Central memory CD8-positive, alpha-beta T cell (primary cell): ENCODE measurements around the gene PTCRA.
A peak's percentile ranks its signal among the peaks of the same experiment; 100 is the strongest.
"Not testable (repeated sequence)": the region's sequence is repeated elsewhere in the genome, so short reads cannot be mapped to it uniquely, and the experiment has no call there.

Experiments used
- ATAC-seq: fragments of 150-1000 bp; cut with Tn5 transposase; replicated peaks from 2 replicates; pipeline ENCODE4 v1.10.0; 2022; ENCODE audit warnings: mild to moderate bottlenecking, moderate FRiP score, moderate number of reproducible peaks; ENCODE audit not compliant: poor library complexity, severe bottlenecking; ENCODE audit errors: extremely low read depth
- DNase-seq, 2 donors: peaks; one replicate each; pipeline ENCODE4 v3.0.0; 2021; ENCODE audit warnings: low spot score in 2 of 2
- H3K27ac Mint-ChIP-seq: one replicate; pipeline ENCODE4 v1.8.0; 2022; ENCODE audit warnings: low read depth, mild to moderate bottlenecking, moderate library complexity, mixed read lengths
- H3K27me3 Mint-ChIP-seq: one replicate; pipeline ENCODE4 v1.8.0; 2022; ENCODE audit warnings: mixed read lengths
- H3K36me3 Mint-ChIP-seq: one replicate; pipeline ENCODE4 v1.8.0; 2022; ENCODE audit warnings: mild to moderate bottlenecking, moderate library complexity, mixed read lengths; ENCODE audit not compliant: insufficient read depth
- H3K4me1 Mint-ChIP-seq: one replicate; pipeline ENCODE4 v1.8.0; 2022; ENCODE audit warnings: mixed read lengths
- H3K4me3 Mint-ChIP-seq: one replicate; pipeline ENCODE4 v1.8.0; 2022; ENCODE audit warnings: mild to moderate bottlenecking, moderate library complexity, mixed read lengths
- H3K9me3 Mint-ChIP-seq: one replicate; pipeline ENCODE4 v1.8.0; 2022; ENCODE audit warnings: mixed read lengths

Gene PTCRA

GRCh38 chr6:42937548-42938427 lies 21.9 kb downstream of the PTCRA start:
- ATAC-seq (no peak), DNase-seq (no peak)
- Mint-ChIP-seq H3K36me3 (peaks cover 55% of the 10 kb centered on the region), H3K4me3 (peak overlapping the region; percentile 41), H3K27me3 (no peaks in the 10 kb centered on the region), H3K27ac (peak overlapping the region; percentile 10), H3K9me3 (no peaks in the 10 kb centered on the region), H3K4me1 (peaks cover 37% of the 10 kb centered on the region)

GRCh38 chr6:42938428-42938796 lies 22.6 kb downstream of the PTCRA start:
- Mint-ChIP-seq H3K4me1 (peaks cover 31% of the 10 kb centered on the region), H3K36me3 (peaks cover 55% of the 10 kb centered on the region), H3K27me3 (no peaks in the 10 kb centered on the region), H3K4me3 (peak overlapping the region; percentile 41), H3K9me3 (no peaks in the 10 kb centered on the region), H3K27ac (peak overlapping the region; percentile 53)
- no peak for DNase-seq
- ATAC-seq, result no peak

DNA sequence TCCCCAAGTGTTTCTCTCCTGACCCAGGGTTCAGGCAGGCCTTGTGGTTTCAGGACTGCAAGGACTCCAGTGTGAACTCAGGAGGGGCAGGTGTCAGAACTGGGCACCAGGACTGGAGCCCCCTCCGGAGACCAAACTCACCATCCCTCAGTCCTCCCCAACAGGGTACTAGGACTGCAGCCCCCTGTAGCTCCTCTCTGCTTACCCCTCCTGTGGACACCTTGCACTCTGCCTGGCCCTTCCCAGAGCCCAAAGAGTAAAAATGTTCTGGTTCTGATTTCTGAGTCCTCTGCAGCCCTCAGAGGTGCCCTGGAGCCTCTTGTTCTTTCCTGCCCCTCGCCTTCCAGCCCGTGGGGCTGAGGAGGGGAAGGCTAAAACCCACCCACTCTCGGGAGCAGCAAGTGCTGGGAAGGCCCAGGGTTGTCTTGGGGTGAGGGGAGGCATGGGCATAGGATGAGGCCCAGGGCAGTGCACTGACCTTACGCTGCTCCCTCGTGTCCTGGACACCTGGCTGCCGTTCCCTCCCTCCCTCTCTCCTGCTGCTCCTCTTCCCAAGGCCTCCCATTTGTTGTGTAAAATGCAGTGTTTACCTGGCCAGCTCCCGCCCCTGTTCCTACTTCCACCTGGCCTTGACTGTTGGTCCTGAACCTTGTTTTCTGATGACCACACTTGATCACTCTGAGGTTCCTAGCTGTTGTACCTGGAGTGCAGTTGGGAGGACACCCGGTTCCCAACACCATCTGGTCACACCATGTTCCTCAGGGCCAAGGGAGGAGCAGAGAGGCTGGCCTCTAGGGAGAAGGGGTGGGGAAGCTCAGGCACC lies 23.3 kb downstream of the PTCRA start:
- H3K4me1 Mint-ChIP-seq, result peaks cover 23% of the 10 kb centered on the region
- H3K4me3 Mint-ChIP-seq, result peak overlapping the region; percentile 29
- no peaks in the 10 kb centered on the region for H3K27me3 Mint-ChIP-seq
- ATAC-seq (no peak), DNase-seq (no peak)
- H3K27ac Mint-ChIP-seq, result peak overlapping the region; percentile 53
- no peaks in the 10 kb centered on the region for H3K9me3 Mint-ChIP-seq
- peaks cover 51% of the 10 kb centered on the region for H3K36me3 Mint-ChIP-seq

DNA sequence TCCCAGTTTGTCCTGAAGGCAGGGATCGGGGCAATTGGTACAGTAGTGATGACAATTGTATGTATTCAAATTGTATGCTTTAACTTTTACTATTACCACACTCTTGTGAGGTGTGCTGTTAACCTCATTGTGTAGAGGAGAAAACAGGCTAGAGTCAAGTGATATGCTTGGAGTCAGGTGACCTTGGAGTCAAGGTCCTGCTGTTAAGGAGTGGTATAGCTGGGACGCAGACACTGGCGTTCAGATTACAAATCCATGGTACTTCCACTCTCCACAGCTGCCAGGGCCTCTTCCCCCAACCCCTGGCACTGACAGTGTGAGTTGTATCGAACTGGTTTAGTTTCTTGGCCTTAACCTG lies 23.9 kb downstream of the PTCRA start:
- ATAC-seq, result no peak
- H3K36me3 Mint-ChIP-seq, result peaks cover 49% of the 10 kb centered on the region

DNA sequence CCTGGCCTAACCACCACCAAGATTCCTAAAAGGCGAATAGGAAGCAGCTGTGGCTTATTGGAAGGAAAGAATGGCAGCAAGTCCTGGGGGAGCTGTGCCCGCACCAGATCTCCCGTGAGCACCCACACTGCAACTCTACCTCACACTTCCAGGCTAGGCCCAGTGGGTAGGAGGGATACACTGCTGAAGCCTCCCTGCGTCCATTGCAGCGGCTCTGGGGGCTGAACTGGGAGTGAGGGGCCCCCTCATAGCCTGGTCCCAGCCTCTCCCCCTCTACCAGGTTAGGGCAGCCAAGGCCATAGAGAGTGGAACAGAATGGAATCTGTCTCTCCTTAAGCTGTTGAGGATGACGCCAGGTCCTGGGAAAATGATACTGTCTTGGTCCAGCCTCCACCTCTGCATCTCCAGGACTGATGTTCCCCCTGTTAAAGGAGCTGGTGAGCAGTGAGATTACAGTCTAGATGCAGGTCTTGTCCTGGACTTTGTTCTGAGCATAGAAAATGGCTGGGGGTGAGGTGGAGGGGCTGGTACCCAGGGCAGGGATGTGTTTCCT lies 24.7 kb downstream of the PTCRA start:
- peaks cover 21% of the 10 kb centered on the region for H3K4me1 Mint-ChIP-seq
- ATAC-seq, result no peak
- H3K9me3 Mint-ChIP-seq, result no peaks in the 10 kb centered on the region
- H3K27ac Mint-ChIP-seq, result no peak overlapping the region
- DNase-seq, result no peak
- peaks cover 46% of the 10 kb centered on the region for H3K36me3 Mint-ChIP-seq
- no peak overlapping the region for H3K4me3 Mint-ChIP-seq
- H3K27me3 Mint-ChIP-seq, result no peaks in the 10 kb centered on the region

More for the DNA sequence above, 23.9 kb downstream of the PTCRA start:
- DNase-seq, result no peak
- no peaks in the 10 kb centered on the region for H3K9me3 Mint-ChIP-seq
- peaks cover 21% of the 10 kb centered on the region for H3K4me1 Mint-ChIP-seq
- no peaks in the 10 kb centered on the region for H3K27me3 Mint-ChIP-seq
- no peak overlapping the region for H3K27ac Mint-ChIP-seq
- peak overlapping the region; percentile 29 for H3K4me3 Mint-ChIP-seq

DNA sequence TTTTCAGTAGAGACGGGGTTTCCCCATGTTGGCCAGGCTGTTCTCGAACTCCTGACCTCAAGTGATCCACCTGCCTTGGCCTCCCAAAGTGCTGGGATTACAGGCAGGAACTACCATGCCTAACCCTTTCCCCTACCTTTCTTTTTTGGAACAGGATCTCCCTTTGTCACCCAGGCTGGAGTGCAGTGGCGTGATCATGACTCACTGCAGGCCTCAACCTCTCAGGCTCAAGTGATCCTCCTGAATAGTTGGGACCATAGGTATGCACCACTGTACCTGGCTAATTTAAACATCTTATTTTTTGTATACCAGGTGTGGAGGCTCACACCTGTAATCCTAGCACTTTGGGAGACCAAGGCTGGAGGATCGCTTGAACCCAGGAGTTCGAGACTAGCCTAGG lies 25.5 kb downstream of the PTCRA start:
- H3K27me3 Mint-ChIP-seq, H3K9me3 Mint-ChIP-seq, ATAC-seq, H3K4me3 Mint-ChIP-seq, DNase-seq: not testable (repeated sequence)
- Mint-ChIP-seq H3K27ac (peak overlapping the region; percentile 29), H3K4me1 (peaks cover 21% of the 10 kb centered on the region), H3K36me3 (peaks cover 45% of the 10 kb centered on the region)

DNA sequence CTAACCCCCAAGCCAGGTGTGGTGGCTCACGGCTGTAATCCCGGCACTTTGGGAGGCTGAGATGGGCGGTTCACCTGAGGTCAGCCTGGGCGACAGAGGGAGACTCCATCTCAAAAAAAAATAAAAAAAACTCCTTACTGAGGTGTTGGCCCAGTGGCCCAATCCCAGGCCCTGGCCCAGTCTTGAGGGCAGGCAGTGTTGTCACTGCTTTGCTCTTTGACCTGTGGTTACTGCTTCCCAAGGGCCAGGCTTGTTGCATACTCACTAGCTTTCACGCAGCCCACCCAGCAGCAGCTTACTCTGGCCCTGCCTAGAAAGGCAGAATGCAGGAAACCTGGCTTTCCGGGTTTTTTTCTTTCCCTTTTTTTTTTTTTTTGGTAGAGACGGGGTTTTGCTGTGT lies 26.6 kb downstream of the PTCRA start:
- H3K27ac Mint-ChIP-seq, result peak overlapping the region; percentile 38
- no peaks in the 10 kb centered on the region for H3K27me3 Mint-ChIP-seq
- no peaks in the 10 kb centered on the region for H3K9me3 Mint-ChIP-seq
- DNase-seq (no peak), ATAC-seq (no peak)
- H3K4me1 Mint-ChIP-seq, result peaks cover 13% of the 10 kb centered on the region
- peaks cover 38% of the 10 kb centered on the region for H3K36me3 Mint-ChIP-seq
- no peak overlapping the region for H3K4me3 Mint-ChIP-seq

GRCh38 chr6:42947950-42948349 lies 32.1 kb downstream of the PTCRA start:
- no peak for DNase-seq
- H3K27ac Mint-ChIP-seq, result no peak overlapping the region
- ATAC-seq, result no peak

GRCh38 chr6:42952389-42952788 lies 36.5 kb downstream of the PTCRA start:
- no peak overlapping the region for H3K27ac Mint-ChIP-seq
- H3K9me3 Mint-ChIP-seq, result no peaks in the 10 kb centered on the region
- H3K36me3 Mint-ChIP-seq, result peaks cover 3% of the 10 kb centered on the region
- no peak overlapping the region for H3K4me3 Mint-ChIP-seq
- ATAC-seq (no peak), DNase-seq (no peak)
- no peaks in the 10 kb centered on the region for H3K27me3 Mint-ChIP-seq
- H3K4me1 Mint-ChIP-seq, result no peaks in the 10 kb centered on the region

More at GRCh38 chr6:42947950-42948349, 32.1 kb downstream of the PTCRA start:
- H3K4me3 Mint-ChIP-seq, result no peak overlapping the region
- no peaks in the 10 kb centered on the region for H3K27me3 Mint-ChIP-seq
- H3K4me1 Mint-ChIP-seq, result no peaks in the 10 kb centered on the region
- H3K9me3 Mint-ChIP-seq, result no peaks in the 10 kb centered on the region
- H3K36me3 Mint-ChIP-seq, result peaks cover 18% of the 10 kb centered on the region

DNA sequence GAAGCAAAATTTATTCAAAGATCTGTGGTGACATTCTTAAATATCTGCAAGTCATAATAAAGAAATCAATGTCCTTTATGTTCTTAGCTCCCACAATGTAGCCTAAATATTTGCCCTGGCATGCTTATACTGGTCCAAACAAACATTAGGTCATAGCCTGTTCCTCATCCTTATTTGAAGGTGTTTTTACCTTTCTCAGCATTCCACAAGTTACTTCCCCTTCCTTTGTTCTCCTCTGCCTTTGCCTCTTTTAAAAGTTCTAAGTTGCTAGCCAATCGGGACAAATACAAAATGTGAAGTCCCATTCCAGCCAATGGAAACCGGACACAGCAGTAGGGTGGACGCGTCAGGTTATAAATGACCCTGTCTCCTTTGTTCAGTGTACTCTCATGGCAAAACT lies 38.6 kb downstream of the PTCRA start:
- H3K27me3 Mint-ChIP-seq, H3K27ac Mint-ChIP-seq, H3K9me3 Mint-ChIP-seq, H3K4me3 Mint-ChIP-seq, DNase-seq, ATAC-seq, H3K4me1 Mint-ChIP-seq, H3K36me3 Mint-ChIP-seq: not testable (repeated sequence)

DNA sequence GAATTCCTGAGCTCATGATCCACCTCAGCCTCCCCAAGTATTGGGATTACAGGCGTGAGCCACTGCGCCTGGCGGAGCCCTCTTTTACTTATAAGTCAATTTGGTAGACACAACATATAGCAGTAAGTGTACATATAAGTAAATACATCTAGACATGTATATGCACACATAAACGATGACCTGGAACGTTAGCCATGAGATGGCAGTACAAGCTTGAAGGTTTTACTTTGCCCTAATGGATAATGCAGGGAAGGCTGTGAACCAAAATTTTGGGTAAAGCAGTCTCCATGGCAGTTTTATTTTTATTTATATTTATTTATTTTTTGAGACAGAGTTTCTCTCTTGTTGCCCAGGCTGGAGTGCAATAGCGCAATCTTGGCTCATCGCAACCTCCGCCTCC lies 42.3 kb downstream of the PTCRA start:
- no peak for ATAC-seq

DNA sequence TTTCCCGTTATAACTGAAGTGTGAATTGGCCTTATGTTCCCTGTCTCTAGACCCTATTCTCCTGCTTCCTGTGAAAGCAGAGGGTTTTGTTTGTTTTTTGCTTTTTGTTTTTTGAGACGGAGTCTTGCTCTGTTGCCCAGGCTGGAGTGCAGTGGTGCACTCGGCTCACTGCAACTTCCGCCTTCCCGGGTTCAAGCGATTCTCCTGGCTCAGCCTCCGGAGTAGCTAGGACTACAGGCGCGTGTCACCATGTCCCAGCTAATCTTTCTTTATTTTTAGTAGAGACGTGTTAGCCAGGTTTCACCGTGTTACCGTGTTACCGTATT lies 44.0 kb downstream of the PTCRA start:
- no peak for ATAC-seq
- peaks cover 6% of the 10 kb centered on the region for H3K4me1 Mint-ChIP-seq
- H3K9me3 Mint-ChIP-seq, result no peaks in the 10 kb centered on the region
- H3K27me3 Mint-ChIP-seq, result no peaks in the 10 kb centered on the region
- no peak for DNase-seq
- H3K36me3 Mint-ChIP-seq, result peaks cover 9% of the 10 kb centered on the region
- H3K4me3 Mint-ChIP-seq, result peak overlapping the region; percentile 63
- peak overlapping the region; percentile 73 for H3K27ac Mint-ChIP-seq

More for the DNA sequence above, 42.3 kb downstream of the PTCRA start:
- DNase-seq, result no peak
- Mint-ChIP-seq H3K4me3 (no peak overlapping the region), H3K27ac (no peak overlapping the region), H3K36me3 (peaks cover 3% of the 10 kb centered on the region), H3K27me3 (no peaks in the 10 kb centered on the region), H3K9me3 (no peaks in the 10 kb centered on the region), H3K4me1 (peaks cover 6% of the 10 kb centered on the region)
